Measurements from ENCODE around the gene PPFIBP1. TPM values are rescaled to one million over a fixed set of nuclear protein-coding genes. Genes with fewer than 3 reads are reported as not detected.

The PPFIBP1 gene
- polyA plus RNA-seq, 1 experiment = 47.5 TPM

DNA sequence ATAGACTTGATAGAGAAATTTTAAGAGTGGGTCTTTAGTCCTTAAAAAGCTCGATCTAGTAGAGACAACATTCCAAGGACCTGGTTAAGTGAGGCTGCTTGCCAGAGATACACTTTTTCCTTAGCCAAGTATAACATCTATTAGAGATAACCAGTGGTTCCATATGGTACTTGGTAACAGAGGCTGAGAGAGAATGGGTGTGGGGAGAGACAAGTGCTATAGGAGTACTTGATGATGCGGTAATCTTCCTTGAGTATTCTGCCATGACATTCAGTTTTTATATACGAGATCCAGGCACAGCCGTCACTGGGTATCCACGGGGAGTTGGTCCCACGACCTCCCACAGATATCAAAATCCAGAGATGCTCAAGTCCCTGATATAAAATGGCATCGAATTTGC lies 94.8 kb downstream of the PPFIBP1 start:
- ChIA-PET CTCF (no interaction called here), POLR2A (no interaction called here)
- Histone ChIP-seq H3K36me3 (ENCODE audit: control insufficient read depth, insufficient read depth, low read length) (no peaks in the 10 kb centered on the region), H3K27me3 (ENCODE audit: control insufficient read depth, insufficient read depth, low read length) (no peaks in the 10 kb centered on the region), H3K4me3 (ENCODE audit: low read depth, low read length) (no peak overlapping the region)
- TF ChIP-seq, protein P1, sequence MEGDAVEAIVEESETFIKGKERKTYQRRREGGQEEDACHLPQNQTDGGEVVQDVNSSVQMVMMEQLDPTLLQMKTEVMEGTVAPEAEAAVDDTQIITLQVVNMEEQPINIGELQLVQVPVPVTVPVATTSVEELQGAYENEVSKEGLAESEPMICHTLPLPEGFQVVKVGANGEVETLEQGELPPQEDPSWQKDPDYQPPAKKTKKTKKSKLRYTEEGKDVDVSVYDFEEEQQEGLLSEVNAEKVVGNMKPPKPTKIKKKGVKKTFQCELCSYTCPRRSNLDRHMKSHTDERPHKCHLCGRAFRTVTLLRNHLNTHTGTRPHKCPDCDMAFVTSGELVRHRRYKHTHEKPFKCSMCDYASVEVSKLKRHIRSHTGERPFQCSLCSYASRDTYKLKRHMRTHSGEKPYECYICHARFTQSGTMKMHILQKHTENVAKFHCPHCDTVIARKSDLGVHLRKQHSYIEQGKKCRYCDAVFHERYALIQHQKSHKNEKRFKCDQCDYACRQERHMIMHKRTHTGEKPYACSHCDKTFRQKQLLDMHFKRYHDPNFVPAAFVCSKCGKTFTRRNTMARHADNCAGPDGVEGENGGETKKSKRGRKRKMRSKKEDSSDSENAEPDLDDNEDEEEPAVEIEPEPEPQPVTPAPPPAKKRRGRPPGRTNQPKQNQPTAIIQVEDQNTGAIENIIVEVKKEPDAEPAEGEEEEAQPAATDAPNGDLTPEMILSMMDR (IDR thresholded peaks at IDR 0.05; ENCODE audit: insufficient read depth, low read depth, low read length) = no peak
- no peak for DNase-seq (ENCODE audit: low read depth)

DNA sequence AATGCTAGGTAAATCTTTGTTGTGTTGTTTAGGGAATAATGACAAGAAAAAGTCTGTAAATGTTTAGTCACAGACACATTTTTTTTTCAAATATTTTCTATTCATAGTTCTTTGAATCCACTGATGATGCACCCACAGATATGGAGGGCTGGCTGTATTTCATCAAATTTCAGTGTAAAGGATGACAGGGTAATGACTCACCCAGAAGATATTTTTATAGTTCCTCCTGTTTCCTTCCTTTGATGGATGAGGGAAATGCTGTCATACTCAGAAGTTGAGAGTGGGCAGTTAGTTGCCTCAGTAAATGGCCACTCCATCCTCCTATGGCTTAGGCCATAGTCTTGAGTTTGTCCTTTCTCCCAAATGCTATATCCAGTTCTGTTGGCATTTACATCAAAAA lies 95.3 kb downstream of the PPFIBP1 start:
- ChIA-PET CTCF (no interaction called here), POLR2A (no interaction called here)
- H3K36me3 ChIP-seq (ENCODE audit: control insufficient read depth, insufficient read depth, low read length) = no peaks in the 10 kb centered on the region
- no peaks in the 10 kb centered on the region for H3K27me3 ChIP-seq (ENCODE audit: control insufficient read depth, insufficient read depth, low read length)
- TF ChIP-seq, protein P1 (IDR thresholded peaks at IDR 0.05; ENCODE audit: insufficient read depth, low read depth, low read length) = no peak
- DNase-seq (ENCODE audit: low read depth) = peak; percentile 51
- no peak overlapping the region for H3K4me3 ChIP-seq (ENCODE audit: low read depth, low read length)

DNA sequence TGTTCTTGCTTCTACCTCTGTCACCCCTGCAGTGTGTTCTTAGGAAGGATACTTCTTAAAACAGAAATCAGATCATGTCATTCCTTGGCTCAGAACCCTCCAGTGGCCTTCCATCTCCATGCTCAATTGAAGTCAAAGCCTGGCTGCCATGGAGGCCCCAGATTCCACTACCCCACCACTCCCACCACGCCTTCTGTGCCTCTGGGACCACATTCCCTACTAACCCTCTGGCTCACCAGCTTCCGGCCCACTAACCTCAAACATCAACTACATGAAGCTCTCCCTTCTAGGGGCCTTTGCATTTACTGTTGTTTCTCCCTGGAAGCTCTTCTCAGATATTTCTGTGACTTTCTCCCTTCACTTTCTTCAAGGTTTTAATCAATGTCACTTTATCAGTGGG lies 96.1 kb downstream of the PPFIBP1 start:
- H3K4me3 ChIP-seq (ENCODE audit: low read depth, low read length) = no peak overlapping the region
- H3K36me3 ChIP-seq (ENCODE audit: control insufficient read depth, insufficient read depth, low read length) = no peaks in the 10 kb centered on the region
- no peak for DNase-seq (ENCODE audit: low read depth)
- ChIA-PET CTCF (no interaction called here), POLR2A (no interaction called here)
- TF ChIP-seq, protein P1 (IDR thresholded peaks at IDR 0.05; ENCODE audit: insufficient read depth, low read depth, low read length) = no peak
- no peaks in the 10 kb centered on the region for H3K27me3 ChIP-seq (ENCODE audit: control insufficient read depth, insufficient read depth, low read length)

DNA sequence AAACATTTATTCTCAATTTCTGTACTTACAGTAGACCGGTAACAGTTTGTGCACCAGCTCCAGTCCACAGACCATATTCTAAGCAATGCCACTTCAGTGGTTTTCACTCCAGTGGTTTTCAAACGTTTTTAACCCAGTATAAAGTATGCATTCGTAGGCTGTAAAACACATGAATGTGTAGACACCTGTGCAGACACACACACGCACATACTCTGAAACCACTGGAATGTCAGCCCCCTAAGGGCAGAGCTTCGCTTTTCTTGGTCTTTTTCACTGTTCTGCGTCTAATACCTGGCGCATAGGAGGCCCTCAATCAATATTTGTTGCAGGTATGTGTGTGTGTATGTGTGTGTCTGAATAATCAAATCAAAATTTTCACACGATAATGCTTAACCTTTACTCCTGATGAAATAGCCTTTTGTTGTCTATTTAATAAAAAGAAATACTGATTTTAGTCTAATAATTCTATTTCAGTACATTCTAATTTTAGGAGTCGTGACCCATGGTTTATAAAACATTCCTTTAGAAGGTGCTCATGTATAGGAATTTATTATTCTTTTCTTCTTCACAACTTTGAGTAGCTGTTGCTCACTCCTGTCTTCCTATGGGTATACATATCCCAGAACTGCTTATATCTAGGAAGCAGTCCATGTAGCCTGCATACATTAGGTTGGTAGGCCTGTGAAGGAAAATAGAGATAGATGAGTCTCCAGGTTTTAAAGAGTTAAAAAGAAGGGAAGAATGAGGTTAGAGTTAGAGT lies 98.6 kb downstream of the PPFIBP1 start:
- Histone ChIP-seq H3K36me3 (ENCODE audit: control insufficient read depth, insufficient read depth, low read length) (no peaks in the 10 kb centered on the region), H3K4me3 (ENCODE audit: low read depth, low read length) (no peak overlapping the region), H3K27me3 (ENCODE audit: control insufficient read depth, insufficient read depth, low read length) (no peaks in the 10 kb centered on the region)
- ChIA-PET POLR2A (no interaction called here), CTCF (no interaction called here)
- no peak for DNase-seq (ENCODE audit: low read depth)
- TF ChIP-seq, protein P1 (IDR thresholded peaks at IDR 0.05; ENCODE audit: insufficient read depth, low read depth, low read length) = no peak

DNA sequence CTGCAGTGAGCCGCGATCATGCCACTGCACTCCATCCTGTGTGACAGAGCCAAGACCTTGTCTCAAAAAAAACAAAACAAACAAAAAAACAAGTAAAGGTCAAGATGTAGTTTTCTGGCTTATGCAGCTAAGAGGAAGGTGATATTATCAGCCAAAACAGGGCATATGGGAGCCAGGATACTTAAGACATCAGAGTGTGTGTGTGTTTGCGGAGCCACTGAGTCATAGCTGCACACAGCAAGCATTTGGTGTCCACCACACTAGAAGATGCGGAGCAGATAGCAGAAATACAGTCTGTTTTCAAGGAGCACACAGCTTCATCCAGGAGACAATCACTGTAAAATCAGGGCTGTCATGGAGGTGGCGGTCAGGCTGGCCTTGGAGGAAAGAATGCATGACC lies 99.6 kb downstream of the PPFIBP1 start:
- CTCF ChIA-PET = no interaction called here

More for the DNA sequence above, 99.6 kb downstream of the PPFIBP1 start:
- Histone ChIP-seq H3K4me3 (ENCODE audit: low read depth, low read length) (no peak overlapping the region), H3K27me3 (ENCODE audit: control insufficient read depth, insufficient read depth, low read length) (no peaks in the 10 kb centered on the region), H3K36me3 (ENCODE audit: control insufficient read depth, insufficient read depth, low read length) (no peaks in the 10 kb centered on the region)
- POLR2A ChIA-PET = no interaction called here
- no peak for DNase-seq (ENCODE audit: low read depth)
- TF ChIP-seq, protein P1 (IDR thresholded peaks at IDR 0.05; ENCODE audit: insufficient read depth, low read depth, low read length) = no peak
